ENCODE data around the gene SLC5A9.

Gene SLC5A9

GRCh38 chr1:48222501-48223242 is at the start of gene SLC5A9:
TSS of gene SLC5A9 (plus strand) at chr1:48222716. CDS start at chr1:48222737, 21 bp downstream.
- DNase-seq (ENCODE audit: low read depth in 2 of 2, low spot score in 1 of 2) = no peak

DNA sequence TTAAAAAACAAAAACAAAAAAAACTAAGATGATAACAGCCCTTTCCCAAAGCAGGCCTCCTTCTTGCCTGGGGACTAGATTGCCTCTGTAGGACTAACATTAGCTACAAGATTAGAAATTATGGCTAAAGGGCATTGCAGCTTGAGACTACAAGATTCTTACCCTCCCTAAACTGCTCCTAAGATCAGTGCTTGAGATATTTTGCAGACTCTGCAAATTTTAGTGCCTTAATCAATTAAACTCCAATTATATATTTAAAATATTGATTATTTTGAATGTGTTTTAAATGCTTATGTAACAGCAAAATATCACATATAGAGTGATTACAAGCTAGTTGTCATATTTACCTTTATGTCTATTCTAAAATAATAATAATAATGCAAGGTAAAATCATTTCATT is 47.4 kb upstream of the SLC5A9 start:
- no peak for DNase-seq (ENCODE audit: low read depth in 2 of 2, low spot score in 1 of 2)

DNA sequence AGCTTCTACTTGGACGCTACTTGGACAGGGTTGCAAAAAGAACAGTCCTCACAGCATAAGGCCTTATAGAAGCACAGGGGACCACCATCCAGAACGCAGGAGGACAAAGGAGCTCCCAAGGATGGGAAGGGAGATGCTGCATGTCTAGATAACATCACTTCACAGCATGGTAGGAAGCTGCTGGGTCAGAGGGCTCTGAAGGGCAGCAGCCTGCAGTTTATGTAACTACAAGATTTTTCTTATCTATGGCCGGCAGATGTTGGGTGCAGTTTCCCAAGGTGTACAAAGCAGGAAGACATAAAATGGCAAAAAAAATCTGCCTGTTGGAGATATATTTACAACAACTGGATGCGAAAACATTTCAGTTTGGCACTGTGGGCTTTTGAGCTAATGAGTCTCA is 45.3 kb upstream of the SLC5A9 start:
- no peak for DNase-seq (ENCODE audit: low read depth in 2 of 2, low spot score in 1 of 2)

GRCh38 chr1:48181669-48182367 is 40.7 kb upstream of the SLC5A9 start:
- no peak for DNase-seq (ENCODE audit: low read depth in 2 of 2, low spot score in 1 of 2)

DNA sequence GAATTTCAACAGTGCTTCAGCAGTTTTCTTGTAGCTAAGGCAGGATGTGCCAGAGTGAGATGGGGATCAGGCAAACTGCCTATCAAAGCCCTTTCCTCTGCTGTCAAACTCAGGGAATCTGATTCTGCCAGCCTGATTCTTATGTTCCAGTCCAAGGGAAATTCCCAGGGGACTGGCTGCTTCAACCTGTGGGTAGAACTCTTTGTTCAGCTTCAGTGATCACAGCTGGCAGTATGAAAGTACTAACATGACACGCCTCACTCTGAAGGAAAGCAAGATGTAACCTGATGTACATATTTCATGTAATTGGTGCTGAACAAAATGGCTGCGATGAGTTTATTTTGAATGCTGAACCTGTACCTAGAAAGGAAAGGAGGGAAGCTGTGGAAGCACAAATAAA is 40.1 kb upstream of the SLC5A9 start:
- no peak for DNase-seq (ENCODE audit: low read depth in 2 of 2, low spot score in 1 of 2)

DNA sequence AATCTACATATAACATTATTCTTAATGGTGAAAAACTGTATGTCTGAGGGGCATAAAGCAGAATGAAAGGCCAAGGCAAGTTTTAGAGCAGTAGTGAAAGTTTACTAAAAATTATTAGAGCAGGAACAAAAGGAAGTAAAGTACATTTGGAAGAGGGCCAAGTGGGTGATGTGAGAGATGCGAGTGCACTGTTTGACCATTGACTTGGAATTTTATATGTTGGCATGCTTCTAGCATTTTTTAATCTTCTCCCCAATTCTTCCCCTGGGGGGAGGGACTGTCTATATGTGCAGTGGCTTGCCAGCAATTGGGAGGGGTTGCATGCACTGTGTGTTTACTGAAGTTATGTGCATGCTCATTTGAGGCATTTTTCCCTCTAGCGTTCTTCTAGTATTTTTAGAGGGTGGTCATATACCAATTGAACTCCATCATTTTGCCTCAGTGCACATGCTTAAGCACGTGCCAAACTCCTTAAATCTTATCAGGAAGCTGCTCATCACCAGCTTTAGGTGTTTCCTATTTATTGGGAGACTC is 36.1 kb upstream of the SLC5A9 start:
- no peak for DNase-seq (ENCODE audit: low read depth in 2 of 2, low spot score in 1 of 2)

DNA sequence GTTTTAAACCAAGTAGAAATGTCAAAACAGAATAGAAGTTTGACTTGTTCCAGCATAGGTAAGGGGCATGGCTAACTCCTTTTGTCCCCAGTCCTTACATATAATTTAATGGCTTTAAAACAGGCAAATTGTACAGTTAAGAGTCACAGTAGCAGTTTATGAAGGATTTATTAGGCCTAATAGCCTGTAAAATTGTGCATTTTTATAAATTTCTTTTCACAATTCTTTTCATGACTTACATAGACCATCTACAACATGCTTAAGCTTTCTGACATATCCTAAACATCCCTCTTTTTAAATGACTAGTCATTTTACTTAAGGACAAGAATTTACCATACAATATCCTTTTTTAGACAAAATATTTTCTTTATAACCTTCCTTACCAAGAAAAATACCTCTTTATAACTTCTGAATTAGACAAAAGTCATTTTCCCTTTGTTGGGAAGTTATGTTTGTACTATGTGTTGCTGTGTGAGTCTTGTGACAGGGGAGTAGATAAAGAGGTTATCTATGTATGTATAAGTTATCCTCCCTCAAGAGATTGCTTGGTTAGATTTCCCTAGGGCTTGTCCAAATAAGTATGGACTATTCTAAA is 34.5 kb upstream of the SLC5A9 start:
- DNase-seq (ENCODE audit: low read depth in 2 of 2, low spot score in 1 of 2) = no peak

DNA sequence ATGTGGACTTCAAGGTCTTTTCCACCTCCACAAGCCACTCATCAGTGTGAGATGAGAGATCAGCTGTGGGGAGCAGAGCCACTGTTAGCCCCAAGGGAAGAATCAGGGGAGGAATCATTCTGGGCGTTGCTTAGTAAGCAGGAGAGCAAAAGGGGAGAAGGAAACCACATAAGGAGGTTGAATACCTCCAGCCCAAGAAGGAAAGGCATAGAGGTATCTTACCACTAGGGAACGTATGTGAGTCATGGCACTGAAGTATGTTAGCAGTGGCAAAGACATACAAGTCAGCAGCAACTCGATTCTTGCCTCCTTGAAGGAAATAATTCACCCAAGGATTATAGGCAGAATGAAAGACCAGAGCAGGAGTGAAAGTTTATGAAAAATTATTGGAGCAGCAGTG is 31.6 kb upstream of the SLC5A9 start:
- DNase-seq (ENCODE audit: low read depth in 2 of 2, low spot score in 1 of 2) = no peak

- DNase-seq (ENCODE audit: low read depth in 2 of 2, low spot score in 1 of 2) = no peak
Observed at GRCh38 chr1:48194801-48195200, 27.7 kb upstream of the SLC5A9 start.

GRCh38 chr1:48196237-48196636 is 26.3 kb upstream of the SLC5A9 start:
- no peak for DNase-seq (ENCODE audit: low read depth in 2 of 2, low spot score in 1 of 2)

- DNase-seq (ENCODE audit: low read depth in 2 of 2, low spot score in 1 of 2) = no peak
Observed at GRCh38 chr1:48198970-48199369, 23.5 kb upstream of the SLC5A9 start.

DNA sequence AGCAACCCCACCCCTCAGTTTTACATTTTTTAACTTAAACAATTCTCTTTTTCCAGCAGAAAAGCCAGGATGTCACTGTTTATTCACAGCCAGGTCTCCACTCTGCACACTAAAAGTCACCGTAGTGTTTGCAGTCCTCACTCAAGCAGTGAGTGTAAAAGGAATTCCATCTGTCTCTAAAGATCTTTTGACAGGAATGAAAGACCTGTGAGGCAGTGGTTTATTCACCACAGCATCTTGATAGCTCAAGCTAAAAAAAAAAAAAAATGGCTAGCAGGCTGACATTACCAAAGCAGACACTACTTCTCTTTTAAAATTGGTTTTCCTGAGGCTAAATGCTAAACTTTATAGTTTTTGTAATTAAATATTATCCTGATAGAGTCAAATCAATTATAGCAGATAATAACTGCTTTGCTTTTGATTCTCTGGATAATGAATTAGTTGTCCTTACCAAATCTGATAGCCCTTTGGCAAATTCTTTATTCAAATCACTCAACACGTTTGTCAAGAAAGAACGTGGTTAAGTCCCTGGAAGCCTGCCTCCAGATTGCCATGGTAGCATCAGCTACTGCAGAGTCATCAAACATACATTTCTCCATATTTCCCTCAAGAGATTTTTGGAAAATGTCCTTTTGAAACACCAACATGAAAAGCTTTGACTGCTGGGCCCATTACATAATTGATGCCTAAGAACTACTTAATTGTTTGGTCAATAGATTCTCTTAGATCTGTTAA is 22.2 kb upstream of the SLC5A9 start:
- no peak for DNase-seq (ENCODE audit: low read depth in 2 of 2, low spot score in 1 of 2)

GRCh38 chr1:48202030-48202752 is 20.3 kb upstream of the SLC5A9 start:
- peak; percentile 9 to 22 for DNase-seq (ENCODE audit: low read depth in 2 of 2, low spot score in 1 of 2)

GRCh38 chr1:48203287-48203900 is 19.1 kb upstream of the SLC5A9 start:
- no peak for DNase-seq (ENCODE audit: low read depth in 2 of 2, low spot score in 1 of 2)

- no peak for DNase-seq (ENCODE audit: low read depth in 2 of 2, low spot score in 1 of 2)
Observed at GRCh38 chr1:48205522-48205921, 17.0 kb upstream of the SLC5A9 start.

GRCh38 chr1:48206371-48206770 is 16.1 kb upstream of the SLC5A9 start:
- DNase-seq (ENCODE audit: low read depth in 2 of 2, low spot score in 1 of 2) = no peak

DNA sequence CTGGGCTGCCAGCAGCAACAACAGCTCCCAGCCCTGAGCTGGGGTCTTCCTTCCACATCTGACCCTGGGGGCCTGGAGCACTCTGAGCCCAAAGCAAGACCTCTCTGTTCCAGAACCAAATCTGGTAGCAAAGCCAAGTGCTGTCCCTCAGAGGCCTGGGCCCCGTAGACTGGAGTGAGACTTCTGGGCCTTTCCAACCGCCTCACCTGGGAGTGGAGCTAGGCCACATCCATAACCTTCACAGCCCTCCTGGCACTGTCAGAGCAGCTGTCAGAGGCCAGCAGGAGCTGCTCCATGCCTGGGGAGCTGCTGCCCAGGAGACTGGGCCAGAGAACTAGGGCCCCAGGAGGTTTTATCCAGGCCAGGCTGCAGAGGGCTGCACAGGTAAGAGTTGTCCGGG is 15.4 kb upstream of the SLC5A9 start:
- DNase-seq (ENCODE audit: low read depth in 2 of 2, low spot score in 1 of 2) = no peak

GRCh38 chr1:48207536-48208075 is 14.9 kb upstream of the SLC5A9 start:
- no peak for DNase-seq (ENCODE audit: low read depth in 2 of 2, low spot score in 1 of 2)

DNA sequence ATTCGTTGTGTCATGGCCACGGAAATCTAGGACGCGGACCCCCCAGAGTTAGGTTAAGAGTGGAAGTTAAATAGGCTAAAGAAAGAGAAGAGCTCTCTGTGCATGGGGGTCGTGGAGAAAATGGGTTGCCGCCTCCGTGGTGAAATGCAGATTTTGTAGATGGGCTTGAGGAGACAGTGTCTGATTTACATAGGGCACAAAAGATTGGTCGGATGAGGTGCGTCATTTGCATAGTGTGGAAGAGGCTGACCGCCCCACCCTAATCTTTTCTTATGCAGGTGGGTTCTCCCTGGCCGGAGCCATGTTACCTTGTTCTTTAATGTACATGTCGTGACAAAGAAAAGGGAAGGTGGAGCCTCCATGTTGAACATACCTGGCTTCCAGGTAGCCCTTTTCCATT is 14.3 kb upstream of the SLC5A9 start:
- DNase-seq (ENCODE audit: low read depth in 2 of 2, low spot score in 1 of 2) = no peak

- no peak for DNase-seq (ENCODE audit: low read depth in 2 of 2, low spot score in 1 of 2)
Observed at GRCh38 chr1:48208652-48209051, 13.9 kb upstream of the SLC5A9 start.

Measured in stimulated activated CD8-positive, alpha-beta memory T cell treated with anti-CD3 and anti-CD28 coated beads, Interleukin-4, amount 100 ng/mL, for 1 hour (primary cell).